Lower lobe of right lung (tissue), 2 donors: ENCODE measurements around the gene THEM5. TPM values are rescaled to one million over a fixed set of nuclear protein-coding genes. Genes with fewer than 3 reads are reported as not detected.
"Not testable (repeated sequence)": the region's sequence is repeated elsewhere in the genome, so short reads cannot be mapped to it uniquely, and the experiment has no call there.

Experiments used
- ATAC-seq, 2 donors: fragments of 200-7000 bp; cut with Tn5 transposase; one replicate each; pipeline ENCODE4 v1.9.1; 2020 to 2022; ENCODE audit warnings: mild to moderate bottlenecking in 2 of 2, moderate library complexity in 2 of 2
- DNase-seq: peaks from one replicate; pipeline ENCODE4 v3.0.0-alpha.2; 2020
- H3K27ac ChIP-seq: fragments of 200-600 bp; one replicate; pipeline ENCODE4 v1.8.0; 2022
- H3K27me3 ChIP-seq: fragments of 200-600 bp; one replicate; pipeline ENCODE4 v1.8.0; 2022; ENCODE audit warnings: low read depth
- H3K36me3 ChIP-seq: fragments of 200-600 bp; one replicate; pipeline ENCODE4 v1.8.0; 2022; ENCODE audit warnings: mild to moderate bottlenecking
- H3K4me1 ChIP-seq: fragments of 200-600 bp; one replicate; pipeline ENCODE4 v1.8.0; 2022
- H3K4me3 ChIP-seq: fragments of 200-600 bp; one replicate; pipeline ENCODE4 v1.8.0; 2022; ENCODE audit warnings: mild to moderate bottlenecking
- H3K9me3 ChIP-seq: fragments of 200-600 bp; one replicate; pipeline ENCODE4 v1.8.0; 2022
- intact Hi-C: fragments of 100-400 bp; cut with DNase I; formaldehyde crosslinking; loops from one replicate; pipeline ENCODE4 v1.11.0; 2022
- total RNA-seq: library from RNA; stranded (reverse); fragmentation: NEBNext Ultra II Directional; extraction: Animal tissue kit (Norgen Biotek cat#: 25700); gene quantifications from one replicate; pipeline ENCODE4 v1.2.1, GENCODE V29; 2021
- TF ChIP-seq, protein P1 (sequence below): fragments of 200-600 bp; IDR thresholded peaks from one replicate; pipeline ENCODE4 v1.8.0; 2022; ENCODE audit warnings: antibody characterized with exemption, mild to moderate bottlenecking
- donor health status: DM: no; HTN: yes; CAD: no; lungs with severe emphysema.

THEM5 gene
- total RNA-seq, 1 donor from 2014 or later, result not detected

DNA sequence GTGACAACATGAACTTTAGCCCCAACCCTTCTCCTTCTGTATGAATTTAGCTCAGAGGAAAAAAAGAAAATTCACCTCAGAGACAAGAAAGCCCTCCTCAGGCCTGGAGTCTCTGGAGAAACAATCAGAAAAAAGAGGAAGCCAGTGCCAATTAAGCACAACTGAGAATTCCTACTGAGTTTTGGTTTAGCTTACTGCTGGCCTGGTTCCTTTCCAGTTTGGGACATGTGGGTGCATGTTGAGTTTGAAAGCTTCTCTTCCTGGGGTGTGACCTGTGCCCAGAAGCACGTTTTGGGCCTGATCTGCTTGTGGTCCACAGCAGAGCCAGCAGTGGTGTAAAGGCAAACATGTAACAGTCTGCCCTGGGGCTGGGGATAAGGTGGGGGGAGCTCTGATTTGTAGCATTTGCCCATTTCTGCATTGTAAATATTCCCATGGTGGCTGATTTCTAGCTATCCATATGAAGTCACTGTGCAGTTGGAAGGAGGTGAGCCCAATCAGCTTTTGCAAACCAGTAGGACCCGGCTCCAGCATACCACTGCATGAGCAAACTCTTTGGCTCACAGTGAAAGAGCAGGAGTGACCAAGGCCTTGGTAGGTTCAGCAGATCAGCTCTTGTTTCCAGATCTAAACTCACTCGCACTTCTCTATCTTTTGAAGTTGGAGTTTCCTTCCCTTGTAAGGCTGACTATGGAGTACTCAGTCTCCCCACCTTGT lies 4.7 kb upstream of the THEM5 start:
- Histone ChIP-seq H3K36me3 (no peaks in the 10 kb centered on the region), H3K27me3 (no peaks in the 10 kb centered on the region), H3K4me1 (no peaks in the 10 kb centered on the region), H3K9me3 (no peaks in the 10 kb centered on the region), H3K4me3 (no peak overlapping the region), H3K27ac (no peak overlapping the region)
- DNase-seq (no peak), ATAC-seq (no peak)
- intact Hi-C loops, result no loop called here
- TF ChIP-seq, protein P1, sequence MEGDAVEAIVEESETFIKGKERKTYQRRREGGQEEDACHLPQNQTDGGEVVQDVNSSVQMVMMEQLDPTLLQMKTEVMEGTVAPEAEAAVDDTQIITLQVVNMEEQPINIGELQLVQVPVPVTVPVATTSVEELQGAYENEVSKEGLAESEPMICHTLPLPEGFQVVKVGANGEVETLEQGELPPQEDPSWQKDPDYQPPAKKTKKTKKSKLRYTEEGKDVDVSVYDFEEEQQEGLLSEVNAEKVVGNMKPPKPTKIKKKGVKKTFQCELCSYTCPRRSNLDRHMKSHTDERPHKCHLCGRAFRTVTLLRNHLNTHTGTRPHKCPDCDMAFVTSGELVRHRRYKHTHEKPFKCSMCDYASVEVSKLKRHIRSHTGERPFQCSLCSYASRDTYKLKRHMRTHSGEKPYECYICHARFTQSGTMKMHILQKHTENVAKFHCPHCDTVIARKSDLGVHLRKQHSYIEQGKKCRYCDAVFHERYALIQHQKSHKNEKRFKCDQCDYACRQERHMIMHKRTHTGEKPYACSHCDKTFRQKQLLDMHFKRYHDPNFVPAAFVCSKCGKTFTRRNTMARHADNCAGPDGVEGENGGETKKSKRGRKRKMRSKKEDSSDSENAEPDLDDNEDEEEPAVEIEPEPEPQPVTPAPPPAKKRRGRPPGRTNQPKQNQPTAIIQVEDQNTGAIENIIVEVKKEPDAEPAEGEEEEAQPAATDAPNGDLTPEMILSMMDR, result no peak

DNA sequence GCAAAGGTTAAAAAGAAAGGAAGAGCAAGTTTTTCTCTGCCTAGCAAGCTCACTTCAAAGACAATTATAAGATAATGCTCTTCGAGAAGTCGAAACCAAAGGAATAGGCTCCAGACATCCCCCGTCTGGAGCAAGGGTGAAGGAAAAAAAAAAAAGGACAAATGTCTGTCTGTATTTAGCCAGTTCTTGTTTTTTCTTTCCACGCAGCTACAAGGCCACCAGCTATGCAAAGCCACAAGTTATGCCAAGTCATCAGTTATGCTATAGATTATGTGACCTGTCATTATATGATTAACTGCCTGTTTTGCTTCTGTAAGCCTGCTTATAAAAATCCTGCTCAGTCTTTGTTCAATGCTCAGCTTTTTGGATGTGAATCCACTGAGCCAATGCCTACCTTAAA lies 2.4 kb upstream of the THEM5 start:
- Histone ChIP-seq H3K36me3 (no peaks in the 10 kb centered on the region), H3K27ac (no peak overlapping the region), H3K4me1 (no peaks in the 10 kb centered on the region), H3K4me3 (no peak overlapping the region), H3K9me3 (no peaks in the 10 kb centered on the region), H3K27me3 (no peaks in the 10 kb centered on the region)
- no peak for ATAC-seq
- intact Hi-C loops, result no loop called here
- DNase-seq, result no peak
- TF ChIP-seq, protein P1, result no peak

DNA sequence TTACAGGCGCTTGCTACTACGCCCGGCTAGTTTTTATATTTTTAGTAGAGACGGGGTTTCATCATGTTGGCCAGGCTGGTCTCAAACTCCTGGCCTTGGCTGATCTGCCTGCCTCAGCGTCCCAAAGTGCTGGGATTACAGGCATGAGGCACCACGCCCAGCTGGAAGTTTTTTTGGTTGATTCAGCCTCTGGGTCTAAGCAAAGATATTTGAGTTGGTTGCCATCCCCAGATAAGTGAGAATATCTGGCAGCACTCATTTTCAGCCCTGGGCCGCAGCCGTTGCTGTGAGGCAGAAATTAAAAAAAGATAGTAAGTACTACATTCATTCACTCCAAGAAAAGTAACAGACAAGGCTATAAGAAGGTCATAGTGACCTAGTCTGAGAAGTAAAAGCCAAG lies 2.0 kb upstream of the THEM5 start:
- H3K27me3 ChIP-seq, DNase-seq, H3K36me3 ChIP-seq, H3K4me1 ChIP-seq, H3K4me3 ChIP-seq, H3K27ac ChIP-seq, ATAC-seq, intact Hi-C loops, H3K9me3 ChIP-seq: not testable (repeated sequence)

DNA sequence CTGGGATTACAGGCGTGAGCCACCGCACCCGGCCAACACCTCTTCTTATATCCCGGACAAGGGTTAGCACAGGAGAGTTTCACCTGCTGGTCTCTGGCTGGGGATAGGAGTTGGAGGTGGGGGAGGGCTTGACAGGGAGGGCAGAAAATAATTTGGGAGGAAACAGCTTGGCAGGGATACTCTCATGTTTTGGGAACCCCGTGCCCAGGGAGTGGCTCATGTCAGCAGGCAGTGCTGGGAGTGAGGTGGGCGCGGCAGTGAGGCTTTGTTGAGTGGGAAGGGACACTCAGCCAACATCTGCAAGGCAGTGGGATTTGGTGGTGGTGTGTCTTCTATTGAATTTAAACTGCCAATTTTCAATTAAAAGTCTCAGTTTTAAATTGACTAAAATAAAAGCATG lies 1.1 kb upstream of the THEM5 start:
- intact Hi-C loops, result no loop called here
- no peaks in the 10 kb centered on the region for H3K27me3 ChIP-seq
- no peak overlapping the region for H3K4me3 ChIP-seq
- DNase-seq, result no peak
- TF ChIP-seq, protein P1, result no peak
- H3K4me1 ChIP-seq, result peaks cover 2% of the 10 kb centered on the region
- ATAC-seq, result no peak
- H3K9me3 ChIP-seq, result no peaks in the 10 kb centered on the region
- no peaks in the 10 kb centered on the region for H3K36me3 ChIP-seq
- no peak overlapping the region for H3K27ac ChIP-seq

DNA sequence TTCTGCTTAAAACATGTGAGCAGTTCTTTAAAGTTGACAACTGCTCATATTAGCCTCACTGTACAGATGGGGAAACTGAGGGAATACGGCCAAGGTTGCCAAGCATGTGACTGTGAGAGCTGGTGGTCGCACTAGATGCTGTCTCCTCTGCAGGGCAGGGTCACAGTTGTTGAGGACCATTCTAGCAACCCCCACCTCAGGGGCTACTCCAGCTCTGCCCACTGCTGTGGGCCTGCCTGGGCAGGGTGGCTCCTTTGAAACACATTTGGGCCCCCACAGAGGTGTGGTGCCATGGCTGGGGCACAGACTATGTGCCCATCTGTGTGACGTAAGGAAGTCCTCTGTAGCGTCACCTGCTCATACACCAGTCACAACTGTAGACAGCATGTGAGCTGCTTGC lies 779 bp downstream of the THEM5 start:
- DNase-seq (no peak), ATAC-seq (no peak)
- TF ChIP-seq, protein P1, result no peak
- no peak overlapping the region for H3K27ac ChIP-seq
- no peak overlapping the region for H3K4me3 ChIP-seq
- no peaks in the 10 kb centered on the region for H3K36me3 ChIP-seq
- H3K9me3 ChIP-seq, result no peaks in the 10 kb centered on the region
- H3K4me1 ChIP-seq, result peaks cover 19% of the 10 kb centered on the region
- intact Hi-C loops, result no loop called here
- H3K27me3 ChIP-seq, result no peaks in the 10 kb centered on the region

DNA sequence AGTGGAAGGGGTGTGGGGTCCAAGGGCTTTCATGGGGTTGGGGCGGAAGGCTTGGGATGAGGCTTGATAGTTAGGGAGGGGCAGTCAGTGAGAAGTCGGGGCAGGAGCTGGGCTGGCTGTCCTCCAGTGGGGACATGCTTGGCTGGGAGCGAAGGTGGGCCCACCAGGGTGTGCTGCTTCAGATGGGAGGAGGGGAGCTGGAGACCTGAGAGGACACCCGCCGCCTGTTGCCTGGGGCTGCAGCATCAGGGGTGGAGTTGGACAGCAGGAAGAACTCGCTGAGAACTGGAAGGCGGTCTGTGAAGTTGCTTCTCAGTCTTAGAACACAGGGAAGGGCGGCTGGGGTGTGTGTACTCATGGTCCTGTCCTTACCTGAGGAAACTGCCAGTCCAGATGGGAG lies 1.6 kb downstream of the THEM5 start:
- intact Hi-C loops, result no loop called here
- no peak overlapping the region for H3K27ac ChIP-seq
- no peaks in the 10 kb centered on the region for H3K36me3 ChIP-seq
- TF ChIP-seq, protein P1, result no peak
- H3K4me1 ChIP-seq, result peaks cover 19% of the 10 kb centered on the region
- DNase-seq (no peak), ATAC-seq (no peak)
- no peaks in the 10 kb centered on the region for H3K27me3 ChIP-seq
- no peak overlapping the region for H3K4me3 ChIP-seq
- H3K9me3 ChIP-seq, result no peaks in the 10 kb centered on the region
